ENCODE data around the gene CBFA2T3.

DNA sequence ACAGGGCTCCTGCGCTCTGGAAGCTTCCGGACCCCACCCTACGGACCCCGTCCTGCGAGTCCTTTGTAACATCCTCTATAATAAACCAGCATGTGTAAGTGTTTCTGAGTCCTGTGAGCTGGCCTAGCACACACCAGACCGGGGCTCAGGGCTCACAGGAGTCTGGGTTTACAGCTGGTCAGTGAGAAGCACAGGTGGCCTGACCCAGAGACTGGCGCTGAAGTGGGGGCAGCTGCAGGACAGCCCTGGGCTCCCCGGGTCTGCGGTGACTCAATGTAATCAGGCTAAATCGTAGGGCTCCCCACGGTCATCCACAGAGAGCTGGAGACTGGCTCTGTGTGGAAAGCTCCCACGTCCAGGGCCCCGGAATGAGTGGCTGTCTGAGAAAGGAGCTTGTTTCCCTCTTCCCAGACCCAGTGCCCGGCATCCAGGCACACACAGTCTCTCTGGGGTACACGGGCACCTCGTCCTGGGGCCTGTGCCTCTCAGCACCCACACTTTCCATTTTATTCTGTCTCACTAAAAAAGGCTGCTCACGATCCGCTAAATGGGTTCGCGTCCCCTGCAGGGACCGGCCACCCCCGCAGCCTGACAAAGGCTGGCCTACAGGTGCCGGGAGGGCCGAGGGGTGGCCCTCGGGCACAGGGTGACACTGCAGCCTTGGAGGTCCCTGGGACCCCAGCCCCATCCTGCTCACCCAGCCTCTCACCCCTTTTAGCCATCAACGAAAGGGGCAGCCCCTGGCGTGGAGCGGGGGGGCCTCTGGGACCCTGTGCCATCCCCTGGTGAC, 18.9 kb upstream of the CBFA2T3 start:
- TF ChIP-seq, protein P1, sequence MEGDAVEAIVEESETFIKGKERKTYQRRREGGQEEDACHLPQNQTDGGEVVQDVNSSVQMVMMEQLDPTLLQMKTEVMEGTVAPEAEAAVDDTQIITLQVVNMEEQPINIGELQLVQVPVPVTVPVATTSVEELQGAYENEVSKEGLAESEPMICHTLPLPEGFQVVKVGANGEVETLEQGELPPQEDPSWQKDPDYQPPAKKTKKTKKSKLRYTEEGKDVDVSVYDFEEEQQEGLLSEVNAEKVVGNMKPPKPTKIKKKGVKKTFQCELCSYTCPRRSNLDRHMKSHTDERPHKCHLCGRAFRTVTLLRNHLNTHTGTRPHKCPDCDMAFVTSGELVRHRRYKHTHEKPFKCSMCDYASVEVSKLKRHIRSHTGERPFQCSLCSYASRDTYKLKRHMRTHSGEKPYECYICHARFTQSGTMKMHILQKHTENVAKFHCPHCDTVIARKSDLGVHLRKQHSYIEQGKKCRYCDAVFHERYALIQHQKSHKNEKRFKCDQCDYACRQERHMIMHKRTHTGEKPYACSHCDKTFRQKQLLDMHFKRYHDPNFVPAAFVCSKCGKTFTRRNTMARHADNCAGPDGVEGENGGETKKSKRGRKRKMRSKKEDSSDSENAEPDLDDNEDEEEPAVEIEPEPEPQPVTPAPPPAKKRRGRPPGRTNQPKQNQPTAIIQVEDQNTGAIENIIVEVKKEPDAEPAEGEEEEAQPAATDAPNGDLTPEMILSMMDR (IDR thresholded peaks at IDR 0.05), result no peak
- no peak for TF ChIP-seq EZH2 (IDR thresholded peaks at IDR 0.05; ENCODE audit: borderline replicate concordance, insufficient read depth, low read depth, low read length, poor library complexity, severe bottlenecking)

Measured in B cell (primary cell).